OCI-LY1 (cell line): ENCODE results near the gene ARHGAP44.

Source experiments
- EZH2 ChIP-seq: fragments of 200-600 bp; sonication (generic), shearing (Covaris generic); IDR thresholded peaks from 2 replicates; pipeline ENCODE4 v1.8.0; 2017; ENCODE audit warnings: borderline replicate concordance, mixed run types, mild to moderate bottlenecking, antibody characterized with exemption, low read length, moderate library complexity, mixed read lengths
- TF ChIP-seq, protein P1 (sequence below): fragments of 200-600 bp; sonication (generic), shearing (Covaris generic); IDR thresholded peaks from 2 replicates; pipeline ENCODE4 v1.5.1; 2017; ENCODE audit warnings: mild to moderate bottlenecking, antibody characterized with exemption, low read length, moderate library complexity, mixed read lengths

DNA sequence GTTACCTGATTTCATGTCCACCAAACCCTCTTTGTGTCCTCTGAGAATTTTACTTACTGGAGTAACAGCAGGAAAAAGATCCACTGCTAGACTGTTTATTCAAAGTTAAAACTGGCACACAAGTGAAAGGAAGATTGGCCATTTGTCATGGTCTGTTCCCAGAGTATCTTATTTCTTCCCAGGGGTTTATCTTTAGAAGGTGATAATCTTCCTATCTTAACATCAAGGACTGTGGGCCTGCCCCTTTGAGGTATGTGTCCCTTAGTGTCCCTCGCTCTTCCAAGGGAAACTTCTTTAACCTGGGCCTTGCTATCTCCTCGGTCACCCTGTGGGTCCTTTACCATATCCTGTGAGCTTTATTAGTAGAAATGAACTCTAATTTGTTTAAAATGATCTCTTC lies 49.7 kb downstream of the ARHGAP44 start:
- no peak for TF ChIP-seq EZH2
- TF ChIP-seq, protein P1, sequence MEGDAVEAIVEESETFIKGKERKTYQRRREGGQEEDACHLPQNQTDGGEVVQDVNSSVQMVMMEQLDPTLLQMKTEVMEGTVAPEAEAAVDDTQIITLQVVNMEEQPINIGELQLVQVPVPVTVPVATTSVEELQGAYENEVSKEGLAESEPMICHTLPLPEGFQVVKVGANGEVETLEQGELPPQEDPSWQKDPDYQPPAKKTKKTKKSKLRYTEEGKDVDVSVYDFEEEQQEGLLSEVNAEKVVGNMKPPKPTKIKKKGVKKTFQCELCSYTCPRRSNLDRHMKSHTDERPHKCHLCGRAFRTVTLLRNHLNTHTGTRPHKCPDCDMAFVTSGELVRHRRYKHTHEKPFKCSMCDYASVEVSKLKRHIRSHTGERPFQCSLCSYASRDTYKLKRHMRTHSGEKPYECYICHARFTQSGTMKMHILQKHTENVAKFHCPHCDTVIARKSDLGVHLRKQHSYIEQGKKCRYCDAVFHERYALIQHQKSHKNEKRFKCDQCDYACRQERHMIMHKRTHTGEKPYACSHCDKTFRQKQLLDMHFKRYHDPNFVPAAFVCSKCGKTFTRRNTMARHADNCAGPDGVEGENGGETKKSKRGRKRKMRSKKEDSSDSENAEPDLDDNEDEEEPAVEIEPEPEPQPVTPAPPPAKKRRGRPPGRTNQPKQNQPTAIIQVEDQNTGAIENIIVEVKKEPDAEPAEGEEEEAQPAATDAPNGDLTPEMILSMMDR, result no peak
